ENCODE results near the gene RBBP8NL.

Gene RBBP8NL

GRCh38 chr20:62370807-62371587 is 56.3 kb downstream of the RBBP8NL start:
- DNase-seq: no peak

DNA sequence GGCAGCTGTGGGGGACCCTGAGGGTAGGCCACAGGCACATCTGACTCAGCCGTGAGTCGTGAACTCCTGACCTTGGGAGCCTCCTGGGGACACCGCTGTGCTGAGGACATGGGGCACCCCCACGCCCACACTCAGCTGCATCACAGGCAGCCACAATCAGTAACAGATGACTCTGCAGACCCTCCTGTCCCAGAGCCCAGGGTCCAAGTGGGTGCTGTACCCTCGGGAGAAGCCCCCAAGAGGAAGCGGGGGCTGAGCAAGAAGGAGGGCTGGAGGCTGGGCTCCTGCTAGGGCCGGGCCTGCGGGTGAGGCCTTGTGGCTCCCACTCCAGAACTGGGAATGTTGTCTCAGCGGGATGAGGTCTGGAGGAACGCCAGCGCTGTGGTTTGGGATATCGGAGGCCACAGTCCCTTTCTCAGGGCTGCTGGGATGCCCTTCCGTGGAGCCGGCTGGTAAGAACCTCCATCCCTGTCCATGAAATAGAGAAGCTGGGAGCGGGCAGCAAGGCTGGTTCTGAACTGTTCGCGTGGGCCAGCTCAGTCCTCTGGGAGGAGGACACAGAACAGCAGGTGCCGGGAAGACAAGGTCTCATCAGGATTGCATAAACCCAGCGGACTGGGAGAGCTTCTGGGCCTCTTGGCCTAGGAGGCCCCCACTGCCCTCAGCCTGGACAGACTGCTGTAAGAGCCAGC is 57.1 kb downstream of the RBBP8NL start:
- no peak for DNase-seq

DNA sequence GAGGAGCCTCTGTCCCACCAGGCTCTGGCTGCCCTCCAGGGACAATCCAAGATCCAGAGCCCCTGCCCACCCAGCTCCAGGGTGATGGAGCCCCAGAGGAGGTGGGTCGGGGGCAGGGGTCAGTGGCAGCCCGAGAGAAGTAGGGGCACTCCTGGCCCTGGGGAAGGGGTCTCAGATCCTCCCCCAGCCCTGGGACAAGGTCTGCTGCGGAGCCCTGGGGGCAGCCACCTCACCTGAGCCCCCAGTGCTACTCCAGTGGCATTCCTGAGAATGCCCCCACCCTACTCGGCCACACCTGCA is 57.6 kb downstream of the RBBP8NL start:
- no peak for DNase-seq

GRCh38 chr20:62368976-62369814 is 58.1 kb downstream of the RBBP8NL start:
- no peak for DNase-seq

DNA sequence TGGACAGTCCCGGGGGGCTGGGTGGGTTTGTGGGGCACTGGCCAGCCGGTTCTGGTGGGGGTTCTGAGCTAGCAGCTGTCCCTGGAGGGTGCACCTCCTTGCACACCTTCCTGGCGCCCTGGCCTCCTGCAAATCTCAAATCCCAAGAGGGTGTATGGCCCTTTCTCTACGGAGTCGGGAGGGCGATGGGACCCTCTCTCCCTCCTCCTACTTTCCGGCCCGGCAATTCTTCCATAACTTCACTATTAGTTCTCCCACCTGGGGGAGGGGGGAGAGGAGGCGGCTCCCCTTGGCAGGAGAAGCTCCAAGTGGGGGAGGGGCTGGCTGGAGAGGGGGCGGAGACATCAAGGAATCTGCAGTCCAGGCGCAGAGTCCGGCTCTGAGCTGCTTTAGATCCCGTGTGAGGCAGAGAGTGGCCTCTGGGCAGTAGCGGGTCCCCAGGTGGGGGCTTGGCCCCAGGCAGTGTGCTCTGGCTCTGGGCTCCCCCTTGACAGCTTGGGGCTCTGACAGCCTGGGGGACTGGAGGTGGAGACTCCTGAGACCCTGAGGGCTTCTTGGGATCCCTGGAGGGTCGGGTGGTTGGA is 58.9 kb downstream of the RBBP8NL start:
- DNase-seq: no peak

GRCh38 chr20:62367633-62368391 is 59.5 kb downstream of the RBBP8NL start:
- peak; percentile 33 for DNase-seq

GRCh38 chr20:62367136-62367632 is 60.2 kb downstream of the RBBP8NL start, which contains the start of gene LAMA5:
LAMA5 (minus strand) TSS chr20:62367312; CDS start chr20:62367245, 67 bp downstream.
- no peak for DNase-seq

- no peak for DNase-seq
These were observed 60.8 kb downstream of the RBBP8NL start for GRCh38 chr20:62366370-62367135.

DNA sequence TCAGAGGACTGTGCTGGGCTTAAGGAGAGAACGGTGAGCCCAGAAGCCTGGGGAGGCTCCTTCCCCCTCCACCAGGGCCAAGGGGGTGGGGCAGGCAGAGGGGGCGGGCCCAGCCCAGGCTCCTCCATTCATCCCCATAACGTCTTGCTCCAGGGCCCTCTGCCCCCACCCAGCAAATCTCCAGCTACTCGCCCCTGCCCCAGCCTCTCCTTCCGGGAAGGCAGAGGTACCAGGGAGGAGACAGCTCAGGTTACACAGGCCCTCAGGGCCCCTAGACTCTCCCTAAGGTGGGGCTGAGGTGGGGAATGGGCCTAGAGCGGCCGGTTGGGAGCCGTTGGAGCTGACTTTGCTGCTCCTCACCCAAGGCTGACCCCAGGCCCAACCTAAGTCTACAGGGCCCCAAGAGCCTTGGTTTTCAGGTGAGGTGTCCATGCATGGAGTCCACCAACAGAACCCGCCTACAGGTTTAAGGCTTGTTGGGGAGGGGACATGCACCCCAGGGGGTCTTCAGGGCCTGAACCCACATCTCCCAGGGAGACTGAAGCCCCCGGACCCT is 61.4 kb downstream of the RBBP8NL start:
- no peak for DNase-seq

DNA sequence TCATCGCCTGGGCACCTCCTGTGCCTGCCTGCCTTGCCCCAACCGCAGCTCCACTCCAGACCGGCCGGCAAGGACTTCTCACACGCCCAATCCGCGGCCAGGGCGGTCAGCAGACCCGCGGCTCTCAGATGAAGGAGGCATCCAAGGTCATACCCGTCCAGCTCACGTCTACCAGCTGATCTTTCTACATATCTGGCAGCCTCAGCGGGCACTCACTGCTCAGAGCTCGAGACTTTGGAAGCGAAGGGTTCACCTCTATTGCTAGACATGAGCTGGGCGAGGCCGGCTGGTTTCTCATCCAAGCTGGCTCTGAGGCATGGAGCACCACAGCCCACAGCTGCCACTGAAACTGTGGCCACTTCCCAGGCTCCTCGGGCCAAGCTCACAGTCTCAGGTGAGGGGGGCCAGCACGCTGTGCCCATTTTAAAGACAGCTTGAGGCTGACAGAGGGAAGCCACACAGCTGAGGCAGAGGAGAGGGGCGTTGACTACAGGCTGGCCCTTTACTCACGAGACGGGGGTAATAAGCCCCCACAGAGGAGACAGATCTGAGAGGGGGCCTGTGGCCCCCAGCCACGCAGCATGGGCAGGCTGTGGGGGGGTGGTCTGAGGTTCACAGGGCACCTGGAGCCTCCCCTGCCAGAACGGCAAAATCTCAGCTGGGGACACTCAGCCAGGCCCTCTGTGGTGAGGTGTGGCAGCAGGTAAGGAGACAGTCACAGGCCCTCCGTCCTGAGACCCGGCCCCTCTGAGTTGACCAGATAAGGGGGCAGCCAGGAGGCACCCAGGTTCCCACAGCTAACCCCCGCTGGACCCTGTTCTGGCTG is 62.2 kb downstream of the RBBP8NL start:
- DNase-seq: no peak

- no peak for DNase-seq
These were observed 63.2 kb downstream of the RBBP8NL start for GRCh38 chr20:62363920-62364851.

- no peak for DNase-seq
These were observed 64.1 kb downstream of the RBBP8NL start for GRCh38 chr20:62362991-62363919.

DNA sequence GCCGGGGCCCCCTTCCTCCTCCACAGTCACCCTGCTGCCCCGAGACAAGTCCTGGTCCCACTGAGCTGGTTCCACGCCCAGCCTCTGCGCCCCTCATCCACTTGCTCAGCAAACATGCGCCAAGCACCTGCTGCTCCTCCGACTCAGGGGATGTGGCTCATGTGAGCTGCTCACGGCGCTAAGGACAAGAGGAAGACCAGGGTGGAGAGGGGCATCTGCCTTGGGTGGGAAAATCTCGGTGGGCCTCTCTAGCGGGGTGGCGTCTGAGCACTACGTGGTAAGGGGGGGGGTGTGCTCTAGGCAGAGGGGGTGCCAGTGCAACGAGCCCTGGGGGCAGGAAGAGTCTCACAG is 64.8 kb downstream of the RBBP8NL start:
- DNase-seq: no peak

DNA sequence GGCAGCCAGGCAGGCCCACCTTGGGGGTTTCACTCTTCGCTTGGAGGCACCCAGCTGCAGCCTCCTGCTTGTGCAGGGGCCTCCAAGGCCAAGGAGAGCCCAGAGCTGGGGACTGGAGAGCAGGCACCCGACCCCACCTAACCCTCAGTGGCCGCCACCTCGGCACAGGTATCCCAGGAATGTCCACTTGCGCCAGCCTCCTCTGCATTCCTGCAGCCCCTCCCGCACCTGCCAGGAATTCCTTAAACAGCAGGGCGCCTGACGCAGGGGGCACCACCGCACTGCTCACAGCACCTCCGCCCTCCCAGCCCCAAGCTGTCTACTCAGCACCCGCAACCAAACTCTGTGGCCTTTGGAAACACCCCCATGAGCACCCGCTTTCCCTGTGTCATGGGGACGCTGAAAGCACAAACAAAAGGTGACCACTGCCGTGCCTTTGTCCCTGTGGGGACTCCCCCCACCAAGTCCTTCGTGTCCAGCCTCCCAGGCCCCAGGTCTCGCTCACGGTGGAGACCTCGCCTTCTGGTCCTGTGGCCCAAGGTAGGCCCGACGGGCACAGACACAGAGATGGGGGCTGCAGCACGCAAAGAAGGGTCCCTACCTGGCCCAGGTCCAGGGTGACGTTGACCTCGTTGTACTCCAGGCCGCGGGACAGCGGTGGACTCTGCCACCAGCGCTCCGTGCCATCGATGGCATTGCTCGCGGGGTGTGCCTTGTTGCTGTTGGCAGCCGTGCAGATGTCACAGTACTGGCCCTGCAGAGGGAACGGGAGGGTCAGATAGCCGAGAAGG is 65.3 kb downstream of the RBBP8NL start:
- no peak for DNase-seq

DNA sequence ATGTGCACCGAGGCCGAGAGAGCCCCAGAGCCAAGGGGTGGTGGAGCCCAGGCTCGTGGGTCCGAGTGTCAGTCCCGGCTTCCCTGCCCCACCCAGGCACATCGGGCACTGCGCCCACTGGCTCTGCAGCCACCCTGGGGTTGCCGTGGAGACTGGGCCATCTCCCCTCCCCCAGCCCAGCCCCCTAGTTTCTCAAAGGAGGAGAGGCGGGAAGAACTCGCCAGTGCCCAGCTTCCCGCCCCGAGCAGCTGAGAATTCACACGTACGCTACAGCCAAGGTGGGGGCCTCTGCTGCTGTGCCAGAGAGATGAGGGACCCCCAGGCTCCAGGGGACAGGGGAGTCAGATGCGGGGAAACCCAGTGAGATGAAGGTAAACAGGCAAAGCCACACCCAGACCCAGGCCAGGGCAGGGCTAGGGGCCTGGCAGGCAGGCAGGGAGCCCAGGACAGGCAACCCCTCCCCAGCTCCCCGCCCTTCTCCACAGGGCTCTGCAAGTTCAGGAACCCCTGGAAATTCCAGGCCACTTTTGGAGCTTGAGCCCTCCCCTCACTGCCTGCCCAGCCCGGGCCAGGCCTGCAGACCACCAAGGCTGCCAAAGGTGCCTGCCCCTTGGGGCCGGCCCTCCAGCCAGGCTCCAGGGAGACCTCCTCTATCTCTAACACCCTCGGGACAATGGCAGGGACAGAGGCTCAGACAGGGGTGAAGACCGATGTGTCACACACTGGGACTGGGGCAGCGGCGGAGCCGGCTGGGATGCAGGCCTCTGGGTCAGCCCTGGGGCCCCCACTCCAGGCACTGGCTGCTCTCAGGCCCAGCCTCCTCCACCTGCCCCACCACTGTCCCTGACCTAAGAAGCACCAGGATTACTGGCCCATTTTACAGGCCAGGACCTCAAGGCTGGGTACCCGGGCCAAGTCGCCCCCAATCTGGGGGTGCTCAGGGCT is 66.2 kb downstream of the RBBP8NL start:
- DNase-seq: no peak
